ENCODE data around the gene ALG14.

GRCh38 chr1:95118067-95118499 is 45.3 kb upstream of the ALG14 start:
- no peak for TF ChIP-seq ZBTB10 (tag by site-specific recombination; IDR thresholded peaks at IDR 0.05)
- TF ChIP-seq CTCF (tag by site-specific recombination; IDR thresholded peaks at IDR 0.05): no peak
- TF ChIP-seq PRDM4 (tag by site-specific recombination; IDR thresholded peaks at IDR 0.05): peak; percentile 28; the same call in 1 of the 2 replicates
- no peak for TF ChIP-seq ZNF654 (tag by site-specific recombination; IDR thresholded peaks at IDR 0.05; ENCODE audit: low read depth)
- no peak for TF ChIP-seq TCF7L2 (IDR thresholded peaks at IDR 0.05; ENCODE audit: borderline replicate concordance, low read depth, low read length)

All from HEK293 (cell line).